ENCODE measurements around the gene THSD7B.

Gene THSD7B

DNA sequence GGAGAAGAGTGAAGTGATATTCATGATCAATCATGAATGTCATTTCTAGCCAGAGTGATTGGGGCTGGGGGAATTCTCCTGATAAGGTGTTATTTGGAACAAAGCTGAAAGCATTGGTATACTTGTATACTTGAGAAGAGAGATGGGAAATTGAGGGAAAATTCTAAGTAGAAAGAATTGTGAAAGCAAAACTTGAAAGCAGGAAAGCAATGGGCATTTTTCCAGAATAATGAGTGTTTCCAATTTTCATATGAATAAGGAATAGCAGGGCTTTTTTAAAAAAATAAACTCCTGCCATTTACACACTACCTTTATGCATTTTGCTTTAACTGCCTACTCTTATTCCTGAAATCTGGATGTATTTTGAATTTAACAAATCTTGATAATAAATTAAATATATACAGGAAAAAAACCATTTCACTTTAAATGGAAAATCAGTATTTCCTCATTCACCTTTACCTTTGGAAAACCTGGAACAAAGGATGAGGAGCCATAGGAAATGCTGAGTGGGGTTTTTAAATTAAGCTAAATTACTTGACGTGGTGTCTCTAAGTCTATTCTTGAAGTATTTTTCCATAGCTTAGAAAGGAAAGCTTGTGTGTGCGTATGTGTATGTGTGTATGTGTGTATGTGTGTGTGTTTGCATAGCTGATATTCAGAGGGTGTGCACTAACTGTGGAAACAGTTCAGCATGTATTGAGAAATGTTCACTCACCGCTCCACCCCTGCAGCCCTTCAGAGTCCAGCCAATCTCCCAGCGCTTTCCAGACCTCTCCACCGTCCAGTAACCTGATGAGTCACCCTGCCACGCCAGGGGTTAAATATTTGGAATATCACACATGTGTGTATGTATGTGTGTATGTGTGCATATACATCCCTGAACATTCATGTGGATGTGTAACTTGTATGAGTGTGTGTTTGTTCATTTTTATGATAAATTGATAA lies 427.3 kb downstream of the THSD7B start:
- DNase-seq (ENCODE audit: low read depth in 1 of 2, low spot score in 1 of 2): no peak

GRCh38 chr2:137193401-137193800 lies 428.1 kb downstream of the THSD7B start:
- DNase-seq (ENCODE audit: low read depth in 1 of 2, low spot score in 1 of 2): no peak

DNA sequence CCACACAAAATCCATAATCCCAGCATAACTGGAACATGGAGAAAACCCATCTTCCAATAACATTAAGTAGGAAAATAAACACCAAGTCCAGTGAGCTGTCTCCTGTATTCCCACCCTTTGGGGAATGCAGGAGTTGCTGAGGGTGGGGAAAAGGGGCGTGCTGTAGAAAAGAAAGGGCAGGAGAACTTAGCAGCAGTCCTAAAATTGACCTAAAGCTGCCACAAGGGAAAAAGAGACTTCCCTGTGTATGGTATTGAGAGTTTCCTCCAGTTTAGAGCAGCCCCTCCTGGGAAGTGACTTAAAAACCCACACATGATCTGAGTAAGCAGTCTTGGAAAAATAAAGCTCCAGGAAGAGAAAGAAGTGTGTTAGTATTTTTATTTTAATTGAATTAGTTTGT lies 428.8 kb downstream of the THSD7B start:
- DNase-seq (ENCODE audit: low read depth in 1 of 2, low spot score in 1 of 2): no peak

DNA sequence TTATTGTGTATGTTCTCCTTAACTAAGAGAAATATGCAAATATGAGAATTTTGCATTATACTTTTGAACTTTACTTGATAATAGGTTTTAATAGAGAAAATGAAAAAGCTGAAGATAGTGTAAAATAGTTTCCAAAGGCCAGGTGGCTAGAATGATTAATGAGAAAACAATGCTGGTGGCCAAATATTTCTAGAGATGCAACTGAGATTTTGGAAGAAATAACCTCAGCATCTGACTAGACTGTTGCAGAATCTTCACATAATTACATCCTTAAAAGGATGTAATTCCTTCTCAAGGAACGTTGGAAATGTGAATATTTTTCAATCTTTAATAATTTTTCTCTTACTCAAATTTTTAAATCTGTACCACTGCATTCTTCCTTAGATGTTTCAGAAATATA lies 434.4 kb downstream of the THSD7B start:
- no peak for DNase-seq (ENCODE audit: low read depth in 1 of 2, low spot score in 1 of 2)

DNA sequence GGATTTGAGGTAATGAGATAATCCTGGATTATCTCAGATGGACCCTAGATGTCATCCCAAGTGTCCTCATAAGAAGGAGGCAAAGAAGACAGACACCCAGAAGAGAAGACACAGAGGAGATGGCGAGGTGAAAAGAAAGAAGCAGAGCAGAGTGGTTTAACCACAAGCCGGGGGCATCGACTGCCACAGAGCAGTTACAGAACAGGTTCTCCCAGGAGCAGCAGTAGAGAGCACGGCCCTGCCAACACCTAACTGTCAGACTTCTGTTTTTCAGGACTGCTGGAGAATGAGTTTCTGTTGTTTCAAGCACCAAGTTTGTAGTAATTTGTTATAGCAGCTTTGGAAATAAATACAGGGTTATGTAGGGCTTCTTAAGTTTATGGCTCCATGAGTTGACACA lies 437.0 kb downstream of the THSD7B start:
- no peak for DNase-seq (ENCODE audit: low read depth in 1 of 2, low spot score in 1 of 2)

GRCh38 chr2:137205324-137205723 lies 440.0 kb downstream of the THSD7B start:
- no peak for DNase-seq (ENCODE audit: low read depth in 1 of 2, low spot score in 1 of 2)

- no peak for DNase-seq (ENCODE audit: low read depth in 1 of 2, low spot score in 1 of 2)
Observed at GRCh38 chr2:137206069-137206468, 440.7 kb downstream of the THSD7B start.

GRCh38 chr2:137207030-137207429 lies 441.7 kb downstream of the THSD7B start:
- no peak for DNase-seq (ENCODE audit: low read depth in 1 of 2, low spot score in 1 of 2)

DNA sequence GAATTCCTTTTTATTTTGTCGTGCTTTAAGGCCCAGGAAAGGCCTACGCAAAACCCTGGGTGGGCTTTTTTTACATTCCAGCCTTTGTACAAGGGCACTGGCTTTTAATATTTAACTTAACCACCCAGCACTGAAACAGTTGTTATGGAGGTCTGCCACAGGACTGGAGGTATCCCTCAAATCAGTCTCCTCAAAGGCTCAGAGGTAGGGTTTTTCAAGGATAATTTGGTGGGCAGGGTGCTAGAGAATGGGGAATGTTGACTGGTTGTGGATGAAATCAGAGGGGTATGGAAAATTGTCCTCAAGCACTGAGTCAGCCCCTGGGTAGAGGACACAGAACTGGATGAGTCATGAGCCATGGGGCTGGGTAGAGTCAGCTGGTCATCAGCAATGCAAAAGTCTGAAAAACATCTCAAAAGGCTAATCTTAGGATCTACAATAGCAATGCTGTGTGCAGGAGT lies 443.1 kb downstream of the THSD7B start:
- no peak for DNase-seq (ENCODE audit: low read depth in 1 of 2, low spot score in 1 of 2)

DNA sequence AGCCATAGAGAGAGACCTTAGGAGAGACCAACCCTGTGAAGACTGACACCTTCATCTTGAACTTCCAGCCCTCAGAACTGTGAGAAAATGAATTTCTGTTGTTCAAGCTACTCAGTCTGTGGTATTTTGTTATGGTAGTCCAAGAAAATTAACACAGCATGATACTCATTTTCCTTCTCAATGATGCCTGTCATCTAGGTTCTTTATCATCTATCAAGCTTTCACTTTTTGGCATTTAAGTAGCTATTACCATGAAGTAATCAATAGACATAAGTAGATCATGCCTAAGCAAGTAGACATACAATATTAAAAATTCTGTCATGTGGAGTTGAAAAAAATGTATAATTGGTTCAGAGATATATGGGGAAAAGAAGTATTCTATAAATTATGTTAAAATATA lies 444.7 kb downstream of the THSD7B start:
- DNase-seq (ENCODE audit: low read depth in 1 of 2, low spot score in 1 of 2): no peak

DNA sequence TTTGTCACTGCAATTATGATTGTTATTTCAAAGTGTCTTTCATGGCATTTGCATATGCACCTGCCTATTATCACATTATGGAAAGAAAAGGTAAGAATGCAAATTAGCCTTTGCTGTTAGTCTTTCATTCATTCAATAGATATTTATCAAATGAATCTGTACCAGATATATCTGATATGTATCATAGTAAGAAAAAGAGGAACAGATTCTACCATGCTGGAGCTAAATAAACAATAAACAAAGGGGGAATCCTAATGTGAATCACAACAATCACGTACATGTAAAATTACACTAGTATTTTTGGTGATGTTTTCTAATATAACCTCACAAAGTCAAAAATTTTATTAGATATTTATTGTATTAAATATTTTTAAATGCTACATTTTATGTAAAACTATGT lies 446.4 kb downstream of the THSD7B start:
- no peak for DNase-seq (ENCODE audit: low read depth in 1 of 2, low spot score in 1 of 2)

DNA sequence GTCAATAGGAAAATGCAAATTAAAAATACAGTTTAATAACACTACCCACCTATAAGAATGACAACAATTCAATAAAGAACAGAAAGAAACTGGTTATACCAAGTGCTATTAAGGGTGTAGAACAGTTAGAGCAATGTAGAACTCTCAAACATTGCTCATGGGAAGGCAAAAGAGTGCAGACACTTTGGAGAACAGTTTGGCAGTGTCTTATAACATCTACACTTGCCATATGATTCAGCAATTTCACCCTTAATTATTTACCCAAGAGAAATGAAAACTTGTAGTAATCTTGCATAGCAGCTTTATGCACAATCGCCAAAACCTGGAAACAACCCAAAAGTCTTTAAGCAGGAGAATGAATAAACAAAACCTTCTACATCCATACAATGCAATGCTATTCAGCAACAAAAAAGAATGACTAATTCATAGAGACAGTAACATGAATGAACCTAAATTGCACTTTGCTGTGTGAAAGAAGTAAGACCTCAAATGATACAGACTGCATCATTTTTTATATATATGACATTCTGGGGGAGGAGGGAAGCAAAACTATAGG lies 455.2 kb downstream of the THSD7B start:
- DNase-seq (ENCODE audit: low read depth in 1 of 2, low spot score in 1 of 2): no peak

DNA sequence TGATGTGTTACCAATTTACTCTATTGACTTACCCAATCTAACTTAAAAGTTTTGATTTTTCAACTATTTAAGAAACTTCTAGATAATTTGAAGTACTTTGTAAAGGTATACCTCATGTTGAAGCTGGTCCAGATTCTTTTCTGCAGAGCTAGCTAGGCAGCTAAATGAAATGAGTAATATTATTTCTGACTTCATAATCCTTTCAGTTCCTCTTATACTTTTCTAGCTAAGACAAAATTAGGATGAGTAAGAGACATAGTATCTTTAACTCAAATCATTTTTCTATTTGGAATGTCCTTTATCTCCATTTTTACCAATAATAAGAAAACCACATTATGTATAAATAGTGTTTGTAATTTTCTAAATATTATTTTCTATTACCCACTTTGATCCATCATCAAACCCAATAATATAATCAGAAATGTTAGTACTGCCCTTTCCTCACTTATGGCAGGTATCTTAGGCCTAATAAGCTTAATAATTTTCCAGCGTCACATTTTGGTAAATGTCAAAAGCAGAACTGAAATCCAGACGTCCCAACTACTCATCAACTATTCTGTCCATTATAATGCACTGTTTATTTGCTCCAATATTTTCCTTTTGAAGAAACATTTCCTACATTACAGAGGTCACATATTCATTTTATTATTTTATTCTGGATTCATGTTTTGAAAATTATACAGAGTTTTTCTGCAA lies 456.6 kb downstream of the THSD7B start:
- DNase-seq (ENCODE audit: low read depth in 1 of 2, low spot score in 1 of 2): no peak

DNA sequence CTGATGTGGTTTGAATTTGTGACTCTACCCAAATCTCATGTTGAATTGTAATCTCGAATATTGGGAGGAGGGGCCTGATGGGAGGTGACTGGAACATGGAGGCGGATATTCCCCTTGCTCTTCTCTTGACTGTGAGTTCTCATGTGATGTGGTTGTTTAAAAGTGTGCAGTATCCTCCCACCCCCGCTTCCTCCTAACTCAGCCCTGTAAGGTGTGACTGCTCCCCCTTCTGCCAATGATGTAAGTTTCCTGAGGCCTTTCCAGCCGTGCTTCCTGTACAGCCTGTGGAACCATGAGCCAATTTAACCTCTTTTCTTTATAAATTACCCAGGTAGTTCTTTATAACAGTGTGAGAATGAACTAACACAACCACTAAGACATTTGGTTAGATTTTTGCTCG lies 458.4 kb downstream of the THSD7B start:
- DNase-seq (ENCODE audit: low read depth in 1 of 2, low spot score in 1 of 2): no peak

- no peak for DNase-seq (ENCODE audit: low read depth in 1 of 2, low spot score in 1 of 2)
Observed at GRCh38 chr2:137228566-137228965, 463.2 kb downstream of the THSD7B start.

GRCh38 chr2:137229834-137230233 lies 464.5 kb downstream of the THSD7B start:
- no peak for DNase-seq (ENCODE audit: low read depth in 1 of 2, low spot score in 1 of 2)

DNA sequence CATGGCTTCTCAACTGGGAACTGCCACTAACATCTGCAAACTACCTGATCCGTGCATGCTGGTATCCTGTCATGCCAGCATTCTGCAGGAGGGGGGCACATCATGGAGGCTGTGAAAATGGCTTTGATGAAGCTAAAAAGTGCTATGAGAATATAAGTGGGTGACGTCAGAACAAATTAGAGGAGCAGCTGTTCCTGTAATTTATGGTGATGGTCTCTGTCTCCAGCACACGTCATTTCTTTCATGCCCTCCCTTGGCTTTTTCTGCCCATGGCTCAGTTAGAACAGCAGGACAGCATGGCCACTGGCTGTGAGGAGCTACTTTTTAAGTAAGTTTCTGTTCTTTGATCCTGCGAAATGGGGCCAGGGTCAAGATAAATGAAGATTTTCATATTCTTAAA lies 466.3 kb downstream of the THSD7B start:
- DNase-seq (ENCODE audit: low read depth in 1 of 2, low spot score in 1 of 2): no peak

DNA sequence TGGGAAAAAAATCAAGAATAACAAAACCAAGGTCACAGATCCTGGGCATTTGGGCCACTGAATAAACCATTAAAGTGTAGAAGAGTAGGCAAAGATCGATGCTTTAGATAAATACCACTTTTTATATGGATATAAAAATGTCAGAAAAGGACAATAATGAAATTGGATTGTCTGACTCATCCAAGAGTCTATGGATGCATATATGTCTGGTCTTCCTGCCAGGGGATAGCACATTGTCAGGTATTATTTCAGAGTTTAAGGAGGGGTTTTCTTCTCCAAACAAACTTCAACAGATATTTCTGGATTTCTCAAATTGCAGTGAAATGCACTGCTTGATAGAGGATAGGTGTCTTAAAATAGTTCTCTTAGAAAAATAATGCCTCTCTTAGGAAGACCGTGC lies 466.7 kb downstream of the THSD7B start:
- no peak for DNase-seq (ENCODE audit: low read depth in 1 of 2, low spot score in 1 of 2)

- DNase-seq (ENCODE audit: low read depth in 1 of 2, low spot score in 1 of 2): no peak
Observed at GRCh38 chr2:137233091-137233490, 467.7 kb downstream of the THSD7B start.

- DNase-seq (ENCODE audit: low read depth in 1 of 2, low spot score in 1 of 2): no peak
Observed at GRCh38 chr2:137237055-137237454, 471.7 kb downstream of the THSD7B start.

- DNase-seq (ENCODE audit: low read depth in 1 of 2, low spot score in 1 of 2): no peak
Observed at GRCh38 chr2:137238065-137238464, 472.7 kb downstream of the THSD7B start.
